Thyroid gland (tissue), 4 donors: ENCODE measurements around the gene TRIM24. TPM values are rescaled to one million over a fixed set of nuclear protein-coding genes. Genes with fewer than 3 reads are reported as not detected.

Source experiments
- DNase-seq, 2 donors: peaks; one replicate each; pipeline ENCODE4 v3.0.0-alpha.2; 2019
- H3K27ac ChIP-seq, 3 donors: fragments of 200-600 bp; sonication (generic); 1 replicate in 2 of 3; 2 replicates in 1 of 3; pipeline ENCODE4 v1.5.1; 2016 to 2019; ENCODE audit warnings: mild to moderate bottlenecking in 1 of 3, moderate library complexity in 1 of 3
- H3K27me3 ChIP-seq: fragments of 200-600 bp; sonication (generic); one replicate; pipeline ENCODE4 v1.5.1; 2019
- H3K36me3 ChIP-seq, 2 donors: fragments of 200-600 bp; sonication (generic); one replicate each; pipeline ENCODE4 v1.5.1; 2016 to 2019
- H3K4me1 ChIP-seq, 2 donors: fragments of 200-600 bp; sonication (generic); one replicate each; pipeline ENCODE4 v1.5.1; 2017 to 2019
- H3K4me3 ChIP-seq, 3 donors: fragments of 200-600 bp; sonication (generic); replicated peaks in 1 of 3; 1 replicate in 2 of 3; 2 replicates in 1 of 3; pipeline ENCODE4 v1.5.1; 2016; ENCODE audit warnings: mild to moderate bottlenecking in 1 of 3
- H3K9me3 ChIP-seq: fragments of 200-600 bp; sonication (generic); one replicate; pipeline ENCODE4 v1.5.1; 2017
- CTCF ChIP-seq, 6 experiments: fragments of 200-600 bp in 3 of 6; fragments of 450-650 bp in 3 of 6; sonication (generic) in 3 of 6; IDR thresholded peaks; one replicate each; pipeline ENCODE4 v1.5.1; 2016 to 2019; ENCODE audit warnings: antibody characterized with exemption in 6 of 6, mild to moderate bottlenecking in 2 of 6, inconsistent platforms in 1 of 6, moderate library complexity in 1 of 6
- POLR2A ChIP-seq, 2 donors: fragments of 450-650 bp; IDR thresholded peaks; one replicate each; pipeline ENCODE4 v1.6.1; 2017; ENCODE audit warnings: antibody characterized with exemption in 2 of 2, mild to moderate bottlenecking in 2 of 2, moderate library complexity in 1 of 2
- WGBS, 2 donors: methylation state at CpG; one replicate each; pipeline ENCODE4 v1.1.5; 2017; 5-methylcytosine and 5-hydroxymethylcytosine counted together
- intact Hi-C: fragments of 100-400 bp; cut with DNase I; formaldehyde crosslinking; loops from one replicate; pipeline ENCODE4 v1.15.1; 2023
- total RNA-seq, 4 donors: library from RNA; depleted of rRNA; stranded (reverse); fragments of >200 nt; gene quantifications; one replicate each; pipeline ENCODE4 v1.2.3, GENCODE V29; 2016

TRIM24 gene
- total RNA-seq, 4 donors from 2014 or later = 21.8 to 27.0 (median 24.7) TPM

GRCh38 chr7:138618506-138618905, 158.4 kb downstream of the TRIM24 start:
- H3K4me1 ChIP-seq = peaks cover 5 to 8% of the 10 kb centered on the region in 2 donors
- H3K36me3 ChIP-seq = no peaks in the 10 kb centered on the region
- no peak overlapping the region for H3K27ac ChIP-seq
- H3K4me3 ChIP-seq = no peak overlapping the region
- no peak for DNase-seq
- intact Hi-C loops = no loop called here
- 91 to 94% methylated on average over 10 of the region's 10 CpGs for WGBS, 2 donors
- no peaks in the 10 kb centered on the region for H3K9me3 ChIP-seq
- no peak for TF ChIP-seq POLR2A (IDR thresholded peaks at IDR 0.05)
- no peak for TF ChIP-seq CTCF (IDR thresholded peaks at IDR 0.05)
- H3K27me3 ChIP-seq = no peaks in the 10 kb centered on the region

- H3K4me3 ChIP-seq = no peak overlapping the region
- TF ChIP-seq CTCF (IDR thresholded peaks at IDR 0.05) = no peak
- TF ChIP-seq POLR2A (IDR thresholded peaks at IDR 0.05) = no peak
- DNase-seq = no peak
- H3K4me1 ChIP-seq = peaks cover 1 to 4% of the 10 kb centered on the region in 2 donors
- H3K36me3 ChIP-seq = no peaks in the 10 kb centered on the region
- H3K9me3 ChIP-seq = no peaks in the 10 kb centered on the region
- H3K27ac ChIP-seq = no peak overlapping the region
- intact Hi-C loops = no loop called here
- no peaks in the 10 kb centered on the region for H3K27me3 ChIP-seq
These were observed 158.9 kb downstream of the TRIM24 start for GRCh38 chr7:138618933-138619332.

- Histone ChIP-seq H3K4me3 (no peak overlapping the region), H3K9me3 (no peaks in the 10 kb centered on the region), H3K27me3 (no peaks in the 10 kb centered on the region), H3K36me3 (no peaks in the 10 kb centered on the region), H3K27ac (no peak overlapping the region), H3K4me1 (peaks cover 6 to 13% of the 10 kb centered on the region in 2 donors)
- 93 to 100% methylated on average over 1 of the region's 1 CpG for WGBS, 2 donors
- TF ChIP-seq CTCF (IDR thresholded peaks at IDR 0.05) = no peak
- TF ChIP-seq POLR2A (IDR thresholded peaks at IDR 0.05) = no peak
- no peak for DNase-seq
- intact Hi-C loops = no loop called here
These were observed 162.8 kb downstream of the TRIM24 start for GRCh38 chr7:138622841-138623240.

- H3K9me3 ChIP-seq = no peaks in the 10 kb centered on the region
- TF ChIP-seq POLR2A (IDR thresholded peaks at IDR 0.05) (no peak), CTCF (IDR thresholded peaks at IDR 0.05) (no peak)
These were observed 165.2 kb downstream of the TRIM24 start for GRCh38 chr7:138625084-138625848.

GRCh38 chr7:138625849-138626230, 165.8 kb downstream of the TRIM24 start:
- Histone ChIP-seq H3K36me3 (no peaks in the 10 kb centered on the region), H3K27ac (peak overlapping the region in 2 of 3 donors; percentile 48 to 55), H3K4me1 (peaks cover 6 to 10% of the 10 kb centered on the region in 2 donors), H3K4me3 (no peak overlapping the region), H3K9me3 (no peaks in the 10 kb centered on the region), H3K27me3 (no peaks in the 10 kb centered on the region)
- peak; percentile 19 to 24 for DNase-seq
- intact Hi-C loops = no loop called here
- TF ChIP-seq POLR2A (IDR thresholded peaks at IDR 0.05) (no peak), CTCF (IDR thresholded peaks at IDR 0.05) (no peak)
- 24 to 30% methylated on average over 5 of the region's 5 CpGs for WGBS, 2 donors

More at GRCh38 chr7:138625084-138625848, 165.2 kb downstream of the TRIM24 start:
- Histone ChIP-seq H3K36me3 (no peaks in the 10 kb centered on the region), H3K27me3 (no peaks in the 10 kb centered on the region), H3K27ac (peak overlapping the region in 1 of 3 donors; percentile 20), H3K4me1 (peaks cover 6 to 10% of the 10 kb centered on the region in 2 donors), H3K4me3 (no peak overlapping the region)
- 18 to 26% methylated on average over 3 of the region's 3 CpGs for WGBS, 2 donors
- DNase-seq = no peak
- intact Hi-C loops = no loop called here
